GM12865 (cell line): ENCODE results near the gene RAB43.
A peak's percentile ranks its signal among the peaks of the same experiment; 100 is the strongest.
"Not testable (repeated sequence)": the region's sequence is repeated elsewhere in the genome, so short reads cannot be mapped to it uniquely, and the experiment has no call there.

Experiments
- DNase-seq: peaks from one replicate; pipeline ENCODE4 v3.0.0; 2010; ENCODE audit warnings: low read depth
- H3K4me3 ChIP-seq: 2 replicates; pipeline ENCODE4 v1.5.1; 2011; ENCODE audit warnings: mild to moderate bottlenecking, low read depth, low read length, control low read depth
- TF ChIP-seq, protein P1 (sequence below): IDR thresholded peaks from 2 replicates; pipeline ENCODE4 v1.5.1; 2011; ENCODE audit warnings: low read length, control low read depth, low read depth, inconsistent platforms; ENCODE audit not compliant: insufficient read depth; ENCODE audit errors: missing control alignments

Gene RAB43

DNA sequence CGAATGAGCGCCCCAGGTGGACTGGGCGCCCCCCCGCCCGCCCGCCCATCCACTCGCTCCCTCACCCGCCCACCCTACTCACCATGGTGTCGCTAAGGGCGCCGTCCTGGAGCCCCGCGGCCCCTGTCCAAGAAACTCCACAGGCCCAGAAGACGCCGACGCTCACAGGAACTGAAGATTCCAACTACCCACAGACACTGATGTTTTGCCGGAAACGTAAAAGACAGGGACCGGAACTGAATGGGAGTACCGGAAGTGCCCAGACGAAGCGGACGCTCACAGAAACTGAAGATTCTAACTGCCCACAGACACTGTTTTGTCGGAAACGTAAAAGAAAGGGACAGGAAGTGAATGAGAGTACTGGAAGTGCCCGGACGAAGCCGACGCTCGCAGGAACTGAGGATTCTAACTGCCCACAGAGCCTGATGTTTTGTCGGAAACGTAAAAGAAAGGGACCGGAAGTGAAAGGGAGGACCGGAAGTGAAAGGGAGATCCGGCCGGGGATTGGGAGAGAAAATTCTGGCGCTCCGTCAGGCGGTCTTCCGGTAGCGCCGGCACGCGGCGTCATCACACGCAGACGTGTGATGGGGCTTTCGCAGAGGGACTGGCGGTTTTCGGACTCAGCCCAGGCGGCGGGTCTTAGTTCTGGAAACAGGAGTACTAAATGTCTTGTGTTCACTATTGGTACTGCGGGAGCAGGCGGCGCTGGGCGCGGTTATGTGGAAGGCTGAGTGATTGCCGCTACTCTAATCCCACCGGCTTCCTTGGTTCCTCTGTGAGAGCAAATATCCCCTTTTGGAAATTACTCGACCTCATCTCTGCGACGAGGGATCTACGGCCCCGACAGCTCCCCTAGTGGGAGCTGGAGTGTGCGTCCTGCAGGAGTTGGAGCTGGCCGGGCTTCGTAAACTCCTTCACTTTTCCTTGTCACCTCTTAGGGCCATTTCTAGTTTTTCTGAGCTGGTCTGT, 39.6 kb upstream of the RAB43 start, which contains the start of gene ISY1:
Gene ISY1 (minus strand): TSS at position 173 of the 969 bp plus-strand sequence. CDS start 88 bp downstream, at position 85.
- TF ChIP-seq, protein P1, sequence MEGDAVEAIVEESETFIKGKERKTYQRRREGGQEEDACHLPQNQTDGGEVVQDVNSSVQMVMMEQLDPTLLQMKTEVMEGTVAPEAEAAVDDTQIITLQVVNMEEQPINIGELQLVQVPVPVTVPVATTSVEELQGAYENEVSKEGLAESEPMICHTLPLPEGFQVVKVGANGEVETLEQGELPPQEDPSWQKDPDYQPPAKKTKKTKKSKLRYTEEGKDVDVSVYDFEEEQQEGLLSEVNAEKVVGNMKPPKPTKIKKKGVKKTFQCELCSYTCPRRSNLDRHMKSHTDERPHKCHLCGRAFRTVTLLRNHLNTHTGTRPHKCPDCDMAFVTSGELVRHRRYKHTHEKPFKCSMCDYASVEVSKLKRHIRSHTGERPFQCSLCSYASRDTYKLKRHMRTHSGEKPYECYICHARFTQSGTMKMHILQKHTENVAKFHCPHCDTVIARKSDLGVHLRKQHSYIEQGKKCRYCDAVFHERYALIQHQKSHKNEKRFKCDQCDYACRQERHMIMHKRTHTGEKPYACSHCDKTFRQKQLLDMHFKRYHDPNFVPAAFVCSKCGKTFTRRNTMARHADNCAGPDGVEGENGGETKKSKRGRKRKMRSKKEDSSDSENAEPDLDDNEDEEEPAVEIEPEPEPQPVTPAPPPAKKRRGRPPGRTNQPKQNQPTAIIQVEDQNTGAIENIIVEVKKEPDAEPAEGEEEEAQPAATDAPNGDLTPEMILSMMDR, result peak; percentile 84
- DNase-seq, result peak; percentile 97
- H3K4me3 ChIP-seq, result peak within 1 kb of the TSS; percentile 91

DNA sequence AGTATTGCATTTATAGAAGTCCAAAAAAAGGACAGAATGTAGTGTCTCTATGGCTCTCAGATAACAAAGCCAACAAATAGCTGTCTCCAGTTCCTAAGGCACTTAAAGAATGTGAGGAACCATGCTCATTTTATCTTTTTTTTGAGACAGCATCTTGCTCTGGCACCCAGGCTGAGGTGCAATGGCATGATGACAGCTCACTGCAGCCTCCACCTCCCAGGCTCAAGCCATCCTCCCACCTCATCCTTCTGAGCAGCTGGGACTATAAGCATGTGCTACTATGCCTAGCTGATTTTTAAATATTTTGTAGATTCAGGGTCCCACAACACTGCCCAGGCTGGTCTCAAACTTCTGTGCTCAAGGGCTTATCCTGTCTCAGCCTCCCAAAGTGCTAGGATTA, 23.2 kb upstream of the RAB43 start:
- H3K4me3 ChIP-seq, result no peak overlapping the region
- DNase-seq, result no peak
- TF ChIP-seq, protein P1, result no peak

DNA sequence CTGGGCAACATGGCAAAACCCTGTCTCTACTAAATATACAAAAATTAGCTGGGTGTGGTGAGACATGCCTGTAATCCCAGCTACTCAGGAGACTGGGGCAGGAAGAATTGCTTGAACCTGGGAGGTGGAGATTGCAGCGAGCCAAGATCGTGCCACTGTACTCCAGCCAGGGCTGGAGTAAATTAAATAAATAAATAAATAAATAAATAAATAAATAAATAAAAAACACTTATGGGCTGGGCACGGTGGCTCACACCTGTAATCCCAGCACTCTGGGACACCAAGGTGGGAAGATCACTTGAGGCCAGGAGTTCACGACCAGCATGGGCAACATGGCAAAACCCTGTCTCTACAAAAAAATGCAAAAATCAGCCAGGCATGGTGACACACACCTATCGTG, 19.4 kb upstream of the RAB43 start:
- DNase-seq, H3K4me3 ChIP-seq: not testable (repeated sequence)

DNA sequence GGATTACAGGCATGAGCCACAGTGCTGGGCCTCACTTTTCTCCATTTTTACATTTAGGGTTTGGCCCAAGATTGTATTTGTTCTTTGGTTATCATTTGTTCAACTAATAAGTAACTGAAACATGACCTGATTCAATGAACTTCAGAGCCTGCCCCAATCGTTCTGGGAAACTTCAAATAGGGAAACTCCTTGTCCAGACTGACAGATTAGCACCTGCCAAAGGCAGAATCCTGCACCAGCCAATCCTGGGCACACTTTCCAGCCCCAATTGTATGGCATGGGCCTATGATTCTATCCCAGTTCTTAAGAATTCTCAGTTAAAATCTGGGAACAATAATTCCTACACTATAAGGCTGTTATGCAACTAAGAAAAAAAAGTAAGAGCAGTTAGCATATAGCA, 18.3 kb upstream of the RAB43 start:
- no peak for DNase-seq
- TF ChIP-seq, protein P1, result no peak
- H3K4me3 ChIP-seq, result no peak overlapping the region

DNA sequence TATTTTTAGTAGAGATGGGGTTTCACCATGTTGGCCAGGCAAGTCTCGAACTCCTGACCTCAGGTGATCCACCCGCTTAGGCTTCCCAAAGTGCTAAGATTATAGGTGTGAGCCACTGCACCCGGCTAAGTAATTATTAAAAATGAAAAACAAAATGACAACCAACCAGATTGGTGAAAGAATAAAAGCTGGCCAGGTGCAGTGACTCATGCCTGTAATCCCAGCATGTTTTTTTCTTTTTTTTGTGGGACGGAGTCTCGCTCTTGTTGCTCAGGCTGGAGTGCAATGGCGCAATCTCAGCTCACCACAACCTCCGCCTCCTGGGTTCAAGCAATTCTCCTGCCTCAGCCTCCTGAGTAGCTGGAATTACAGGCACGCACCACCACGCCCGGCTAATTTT, 14.7 kb upstream of the RAB43 start:
- H3K4me3 ChIP-seq, DNase-seq: not testable (repeated sequence)

DNA sequence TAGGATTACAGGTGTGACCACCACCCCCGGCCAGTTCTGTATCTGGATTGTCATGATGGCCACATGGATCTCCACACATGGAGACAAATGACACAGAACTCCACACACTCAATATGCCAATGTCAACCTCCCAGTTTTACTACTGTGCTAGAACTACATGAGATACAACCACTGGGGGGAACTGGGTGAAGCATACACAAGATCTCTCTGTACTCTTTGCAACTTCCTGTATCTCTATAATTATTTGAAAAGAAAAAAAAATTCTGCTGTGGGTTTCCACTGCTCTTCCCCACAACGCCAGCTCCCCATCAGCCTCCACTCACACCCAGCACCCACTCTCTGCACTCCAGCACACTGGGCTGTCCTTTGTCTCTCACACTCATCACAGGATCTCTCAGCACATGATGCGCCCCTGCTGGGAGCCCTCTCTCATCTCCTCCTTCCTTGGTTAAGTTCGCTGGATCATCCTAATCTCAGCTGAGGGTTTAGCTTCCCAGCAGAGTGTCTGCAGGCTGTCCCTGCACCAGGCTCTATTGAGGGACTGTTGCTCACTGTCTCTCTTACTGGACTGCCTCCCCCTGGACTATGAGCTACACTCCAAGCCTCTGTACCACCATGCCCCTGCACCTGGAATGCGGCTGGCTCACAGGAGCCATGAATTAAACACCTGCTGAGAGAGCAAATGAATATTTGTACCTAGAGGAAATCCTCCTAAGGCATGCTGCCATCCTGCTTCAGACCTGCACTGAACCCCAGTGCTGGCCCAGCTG, 10.7 kb upstream of the RAB43 start:
- DNase-seq, result no peak
- no peak overlapping the region for H3K4me3 ChIP-seq
- TF ChIP-seq, protein P1, result no peak

DNA sequence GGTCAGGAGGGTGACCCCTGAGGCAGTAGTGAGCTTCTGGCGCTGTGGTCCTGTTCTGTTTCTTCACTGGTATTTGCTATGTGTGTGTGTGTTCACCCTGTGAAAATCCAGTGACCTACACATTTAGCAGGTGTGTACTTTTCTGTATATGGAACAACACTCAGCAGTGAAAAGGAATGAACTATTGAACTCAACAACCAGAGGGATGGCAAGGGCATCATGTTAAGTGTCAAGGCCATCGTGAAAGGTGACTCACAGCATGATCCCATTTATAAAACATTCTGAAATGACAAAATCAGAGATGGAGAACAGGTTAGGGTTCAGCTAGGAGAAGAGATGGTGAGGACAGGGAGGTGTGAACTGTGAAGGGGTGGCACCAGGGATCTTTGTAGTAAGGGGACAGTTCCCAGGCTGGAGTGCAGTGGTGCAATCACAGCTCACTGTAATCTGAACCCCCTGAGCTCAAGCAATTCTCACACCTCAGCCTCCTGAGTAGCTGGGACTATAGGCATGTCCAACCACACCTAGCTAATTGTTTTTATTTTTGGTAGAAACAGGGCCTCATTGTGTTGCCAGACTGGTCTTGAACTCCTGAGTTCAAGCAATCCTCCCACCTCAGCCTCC, 10.0 kb upstream of the RAB43 start:
- no peak overlapping the region for H3K4me3 ChIP-seq
- DNase-seq, result no peak
- TF ChIP-seq, protein P1, result no peak
